SJSA1 (cell line): ENCODE results near the gene TSSK6. TPM values are rescaled to one million over a fixed set of nuclear protein-coding genes. Genes with fewer than 3 reads are reported as not detected.

Source experiments
- DNase-seq, 2 experiments: peaks; one replicate each; pipeline ENCODE4 v3.0.0-alpha.2; 2015 to 2020; ENCODE audit warnings: low spot score in 2 of 2, low read depth in 1 of 2
- H3K27ac ChIP-seq: fragments of 250-450 bp; sonication (Bioruptor Pico); 2 replicates; pipeline ENCODE4 v1.5.1; 2020; ENCODE audit warnings: mild to moderate bottlenecking, moderate library complexity
- H3K27me3 ChIP-seq: fragments of 250-450 bp; sonication (Bioruptor Pico); replicated peaks from 2 replicates; pipeline ENCODE4 v1.5.1; 2020; ENCODE audit warnings: mild to moderate bottlenecking, moderate library complexity
- H3K36me3 ChIP-seq: fragments of 250-450 bp; sonication (Bioruptor Pico); 2 replicates; pipeline ENCODE4 v1.5.1; 2020; ENCODE audit warnings: mild to moderate bottlenecking
- H3K4me1 ChIP-seq: fragments of 250-450 bp; sonication (Bioruptor Pico); replicated peaks from 2 replicates; pipeline ENCODE4 v1.6.1; 2021; ENCODE audit warnings: mild to moderate bottlenecking
- H3K4me3 ChIP-seq: fragments of 250-450 bp; sonication (Bioruptor Pico); 2 replicates; pipeline ENCODE4 v1.5.1; 2020; ENCODE audit warnings: mild to moderate bottlenecking
- H3K9me3 ChIP-seq: fragments of 250-450 bp; sonication (Bioruptor Pico); replicated peaks from 2 replicates; pipeline ENCODE4 v1.5.1; 2020; ENCODE audit warnings: mild to moderate bottlenecking
- total RNA-seq: library from RNA; depleted of rRNA; stranded (reverse); fragments of >200 nt; shearing (Covaris generic); gene quantifications from 2 replicates; pipeline ENCODE4 v1.2.3, GENCODE V29; 2014

Gene TSSK6
- total RNA-seq, 1 experiment from 2014 or later, result 0.74 TPM

DNA sequence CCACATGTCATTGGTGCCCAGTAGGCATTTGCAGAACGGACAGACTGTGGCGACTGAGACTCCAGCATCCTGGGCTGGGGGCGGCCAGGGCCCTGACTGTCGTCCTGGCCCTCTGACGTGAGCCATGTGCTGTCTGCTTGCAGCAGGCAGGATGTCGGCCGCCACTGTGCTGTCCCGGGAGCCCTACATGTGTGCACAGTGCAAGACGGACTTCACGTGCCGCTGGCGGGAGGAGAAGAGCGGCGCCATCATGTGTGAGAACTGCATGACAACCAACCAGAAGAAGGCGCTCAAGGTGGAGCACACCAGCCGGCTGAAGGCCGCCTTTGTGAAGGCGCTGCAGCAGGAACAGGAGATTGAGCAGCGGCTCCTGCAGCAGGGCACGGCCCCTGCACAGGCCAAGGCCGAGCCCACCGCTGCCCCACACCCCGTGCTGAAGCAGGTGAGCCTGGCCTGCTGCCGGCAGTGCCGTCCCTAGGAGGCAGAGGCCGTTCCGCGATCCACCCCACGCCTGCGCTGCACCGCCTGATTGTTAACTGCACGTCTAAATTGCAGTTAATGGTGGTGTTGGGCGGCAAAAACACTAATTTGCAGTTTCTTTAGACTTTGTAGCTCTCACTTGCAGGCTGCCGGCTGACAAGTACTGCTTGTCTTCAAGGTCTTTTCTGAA is 14.2 kb downstream of the TSSK6 start:
- H3K36me3 ChIP-seq, result peaks cover 98% of the 10 kb centered on the region

DNA sequence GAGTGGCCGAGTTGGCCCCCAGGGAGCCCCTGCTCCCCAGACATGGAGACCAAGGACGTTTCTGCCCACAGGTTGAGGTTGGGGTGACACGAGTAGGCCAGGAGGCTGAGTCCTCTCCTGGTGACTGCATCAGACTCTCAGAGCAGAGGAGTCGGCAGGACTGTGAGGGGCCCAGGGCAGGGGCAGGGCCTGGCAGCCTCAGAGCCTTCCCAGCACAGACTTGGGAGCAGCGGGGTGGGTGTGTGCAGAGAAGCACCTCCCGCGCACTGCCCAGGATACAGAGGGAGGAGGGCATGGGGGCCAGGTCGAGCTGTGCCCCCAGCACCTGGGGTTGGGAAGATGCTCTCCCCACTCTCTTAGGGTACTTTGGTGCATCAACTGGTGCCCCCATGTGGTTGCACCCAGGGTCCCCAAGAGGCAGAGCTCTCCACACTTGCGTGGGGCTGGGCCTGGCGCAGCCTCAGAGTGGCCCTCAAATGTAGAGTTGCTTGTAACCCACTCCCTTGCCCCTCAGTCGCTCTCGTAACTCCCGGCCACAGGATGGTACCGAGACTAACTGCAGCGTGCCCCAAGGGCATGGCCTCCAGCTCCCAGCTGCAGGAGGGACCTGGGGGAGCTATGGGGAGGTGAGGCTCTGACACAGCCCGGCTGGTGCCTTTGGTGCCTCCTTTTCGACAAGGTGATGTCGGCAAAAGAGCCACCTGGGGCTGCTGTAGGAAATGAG is 15.9 kb downstream of the TSSK6 start:
- DNase-seq, result no peak

More for the DNA sequence above, 14.2 kb downstream of the TSSK6 start:
- H3K9me3 ChIP-seq, result no peaks in the 10 kb centered on the region
- no peaks in the 10 kb centered on the region for H3K4me1 ChIP-seq
- DNase-seq, result no peak
- no peaks in the 10 kb centered on the region for H3K27me3 ChIP-seq
- H3K4me3 ChIP-seq, result no peak overlapping the region
- no peak overlapping the region for H3K27ac ChIP-seq

DNA sequence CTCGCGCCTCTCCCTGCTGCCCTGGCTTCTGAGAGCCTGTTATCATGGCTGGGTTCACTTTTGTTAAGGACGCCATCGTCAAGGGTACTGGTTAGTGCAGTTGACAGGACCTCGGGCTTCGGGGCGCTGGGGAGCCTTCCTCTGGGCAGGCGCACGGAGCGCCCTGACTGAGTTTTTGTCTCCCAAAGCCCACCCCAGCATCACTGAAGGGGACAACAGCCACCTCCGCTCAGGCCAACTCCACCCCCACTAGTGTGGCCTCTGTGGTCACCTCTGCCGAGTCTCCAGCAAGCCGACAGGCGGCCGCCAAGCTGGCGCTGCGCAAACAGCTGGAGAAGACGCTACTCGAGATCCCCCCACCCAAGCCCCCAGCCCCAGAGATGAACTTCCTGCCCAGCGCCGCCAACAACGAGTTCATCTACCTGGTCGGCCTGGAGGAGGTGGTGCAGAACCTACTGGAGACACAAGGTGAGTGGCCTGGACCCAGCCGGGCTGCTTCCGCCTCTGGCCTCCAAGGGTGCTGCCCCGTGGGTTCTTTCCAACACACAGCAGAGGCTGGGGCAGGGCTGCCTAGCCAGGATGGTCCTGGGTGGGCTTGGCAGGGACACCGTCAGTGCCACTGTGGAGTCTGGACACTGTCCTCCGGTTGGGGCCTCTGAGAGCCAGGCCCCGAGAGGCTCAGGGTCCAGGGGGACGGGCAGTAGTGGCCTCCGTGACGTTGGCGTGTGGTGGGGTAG is 16.9 kb downstream of the TSSK6 start:
- Histone ChIP-seq H3K4me1 (no peaks in the 10 kb centered on the region), H3K27me3 (no peaks in the 10 kb centered on the region), H3K36me3 (peaks cover 95% of the 10 kb centered on the region), H3K27ac (no peak overlapping the region), H3K4me3 (no peak overlapping the region), H3K9me3 (no peaks in the 10 kb centered on the region)
- no peak for DNase-seq

More for the DNA sequence above, 15.9 kb downstream of the TSSK6 start:
- Histone ChIP-seq H3K36me3 (peaks cover 97% of the 10 kb centered on the region), H3K9me3 (no peaks in the 10 kb centered on the region), H3K4me1 (no peaks in the 10 kb centered on the region), H3K27ac (no peak overlapping the region), H3K27me3 (no peaks in the 10 kb centered on the region), H3K4me3 (no peak overlapping the region)

DNA sequence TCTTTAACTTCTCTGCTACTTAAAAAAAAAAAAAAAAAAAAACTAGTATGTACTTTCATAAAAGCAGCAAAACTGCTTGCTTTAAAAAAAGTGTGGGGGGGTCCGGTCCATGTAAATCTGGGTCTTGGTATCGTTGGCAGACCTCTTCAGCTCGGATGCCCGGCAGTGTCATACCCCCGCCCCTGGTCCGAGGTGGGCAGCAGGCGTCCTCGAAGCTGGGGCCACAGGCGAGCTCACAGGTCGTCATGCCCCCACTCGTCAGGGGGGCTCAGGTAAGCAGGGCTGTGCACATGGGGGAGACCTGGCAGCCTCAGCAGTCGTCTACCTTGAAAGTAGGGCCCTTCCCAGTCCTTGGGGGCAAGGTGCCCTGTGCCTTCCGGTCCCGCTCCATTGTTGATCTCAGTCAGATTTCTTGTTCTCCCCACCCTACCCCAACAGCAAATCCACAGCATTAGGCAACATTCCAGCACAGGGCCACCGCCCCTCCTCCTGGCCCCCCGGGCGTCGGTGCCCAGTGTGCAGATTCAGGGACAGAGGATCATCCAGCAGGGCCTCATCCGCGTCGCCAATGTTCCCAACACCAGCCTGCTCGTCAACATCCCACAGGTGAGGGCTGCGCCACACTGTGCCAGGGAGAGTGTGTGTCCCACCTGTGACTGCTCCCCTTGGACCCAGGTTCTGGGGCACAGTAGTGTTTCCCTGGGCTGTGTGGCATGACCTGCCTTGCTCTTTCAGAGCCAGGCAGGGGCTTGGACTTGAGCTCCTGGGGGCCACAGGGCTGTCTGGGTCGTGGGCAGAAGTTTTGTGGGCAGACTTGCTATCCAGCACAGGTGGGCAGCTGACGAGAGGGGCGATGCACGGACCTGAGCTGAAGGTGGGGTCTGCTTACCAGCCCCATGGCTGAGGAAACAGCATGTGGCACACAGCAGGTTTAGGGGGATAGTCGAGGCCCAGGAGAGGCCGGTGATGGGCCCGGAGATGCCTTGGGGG is 19.4 kb downstream of the TSSK6 start:
- no peaks in the 10 kb centered on the region for H3K27me3 ChIP-seq
- no peak for DNase-seq
- no peaks in the 10 kb centered on the region for H3K9me3 ChIP-seq
- peaks cover 94% of the 10 kb centered on the region for H3K36me3 ChIP-seq
- no peak overlapping the region for H3K27ac ChIP-seq
- no peak overlapping the region for H3K4me3 ChIP-seq
- no peaks in the 10 kb centered on the region for H3K4me1 ChIP-seq

DNA sequence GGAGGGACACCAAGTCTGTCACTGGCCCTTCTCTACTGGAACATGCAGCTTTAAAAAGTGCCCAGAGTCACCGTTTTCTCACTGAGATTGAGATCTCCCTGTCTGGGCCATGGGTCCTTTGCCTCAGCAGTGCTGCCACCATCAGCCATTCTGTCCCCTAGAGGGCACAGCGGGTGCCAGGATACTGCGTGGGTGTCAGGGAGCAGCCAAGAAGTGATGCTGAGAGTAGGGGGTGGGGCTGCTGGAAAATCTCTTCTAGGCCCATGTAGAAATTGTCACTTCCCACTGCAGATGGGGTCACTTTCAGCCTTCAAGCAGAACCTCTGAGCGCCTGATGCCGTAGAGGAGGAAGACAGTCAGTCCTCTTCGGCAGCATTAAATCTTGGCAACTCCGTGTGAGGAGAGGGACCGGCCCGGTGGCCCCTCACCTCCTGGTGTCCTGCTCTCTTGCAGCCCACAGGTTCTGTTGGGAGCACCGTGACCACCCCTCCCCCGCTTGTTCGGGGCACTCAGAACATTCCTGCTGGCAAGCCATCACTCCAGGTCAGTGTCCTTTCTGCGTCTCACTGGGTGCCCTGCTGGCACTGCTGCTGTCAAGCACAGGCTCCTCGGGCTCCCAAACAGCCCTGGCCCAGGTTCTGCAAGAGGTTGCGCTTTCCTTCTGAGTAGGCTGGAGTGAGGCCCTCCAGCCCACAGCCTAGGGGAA is 21.4 kb downstream of the TSSK6 start:
- Histone ChIP-seq H3K36me3 (peaks cover 82% of the 10 kb centered on the region), H3K27ac (no peak overlapping the region), H3K27me3 (no peaks in the 10 kb centered on the region), H3K9me3 (no peaks in the 10 kb centered on the region), H3K4me3 (no peak overlapping the region), H3K4me1 (peaks cover 9% of the 10 kb centered on the region)
- no peak for DNase-seq

DNA sequence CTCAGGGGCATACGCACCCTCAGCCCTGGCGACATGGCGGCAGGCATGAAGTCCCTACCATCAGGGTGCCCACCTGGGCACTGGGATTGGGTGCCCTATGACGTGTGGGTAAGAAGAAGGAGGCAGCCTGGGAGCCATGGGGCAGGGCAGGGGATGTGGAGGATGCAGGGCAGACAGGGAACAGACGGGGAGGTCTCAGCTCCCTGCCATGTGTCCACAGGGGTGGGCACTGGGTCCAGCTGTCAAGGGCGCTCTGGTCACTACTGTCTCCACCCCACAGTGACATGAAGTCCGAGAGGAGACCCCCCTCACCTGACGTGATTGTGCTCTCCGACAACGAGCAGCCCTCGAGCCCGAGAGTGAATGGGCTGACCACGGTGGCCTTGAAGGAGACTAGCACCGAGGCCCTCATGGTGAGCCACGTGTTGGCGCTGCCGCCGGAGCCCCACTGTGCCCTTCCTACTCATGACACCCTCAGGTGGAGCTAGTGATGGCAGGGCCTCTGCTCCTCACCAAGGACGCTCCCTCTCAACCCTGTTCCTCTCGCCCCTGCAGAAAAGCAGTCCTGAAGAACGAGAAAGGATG is 23.2 kb downstream of the TSSK6 start:
- peaks cover 14% of the 10 kb centered on the region for H3K4me1 ChIP-seq
- no peak for DNase-seq
- peaks cover 63% of the 10 kb centered on the region for H3K36me3 ChIP-seq
- H3K4me3 ChIP-seq, result no peak overlapping the region
- no peak overlapping the region for H3K27ac ChIP-seq
- H3K9me3 ChIP-seq, result no peaks in the 10 kb centered on the region
- no peaks in the 10 kb centered on the region for H3K27me3 ChIP-seq

DNA sequence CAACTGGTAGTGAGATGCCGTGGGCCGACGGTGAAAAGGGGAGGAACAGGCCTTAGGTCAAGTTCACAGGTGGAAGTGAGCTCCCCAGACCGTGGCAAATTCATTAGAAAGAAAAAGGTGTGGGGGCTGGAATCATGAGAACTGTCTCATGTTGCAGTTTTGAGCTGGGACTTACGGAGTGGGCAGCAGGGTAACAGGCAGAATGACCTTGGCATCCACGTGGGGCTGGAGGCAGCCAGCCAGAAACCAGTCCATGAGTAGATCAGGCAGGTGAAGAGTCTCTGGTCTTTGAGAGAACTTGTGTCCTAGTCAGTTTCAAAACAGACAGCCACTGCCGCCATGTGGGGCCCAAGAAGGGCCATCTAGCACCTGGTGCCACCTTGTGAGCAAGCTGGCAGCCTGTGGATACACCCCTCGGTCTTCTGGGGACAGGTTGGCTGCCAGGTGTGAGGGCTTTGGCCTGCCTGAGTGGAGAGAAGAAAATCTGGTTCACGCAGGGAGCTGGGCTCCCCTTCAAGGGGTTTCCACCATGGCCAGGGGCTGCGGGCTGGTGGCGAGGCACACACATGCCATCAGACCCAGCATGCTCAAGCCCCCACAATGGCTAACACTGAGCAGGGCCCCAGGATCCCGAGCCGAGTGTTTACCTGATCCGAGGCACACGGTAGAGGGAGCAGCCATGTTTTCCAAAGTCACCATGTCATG is 23.9 kb downstream of the TSSK6 start:
- H3K27me3 ChIP-seq, result no peaks in the 10 kb centered on the region
- H3K9me3 ChIP-seq, result no peaks in the 10 kb centered on the region
- peaks cover 56% of the 10 kb centered on the region for H3K36me3 ChIP-seq
- no peak overlapping the region for H3K4me3 ChIP-seq
- no peak overlapping the region for H3K27ac ChIP-seq
- peaks cover 14% of the 10 kb centered on the region for H3K4me1 ChIP-seq
- DNase-seq, result no peak

DNA sequence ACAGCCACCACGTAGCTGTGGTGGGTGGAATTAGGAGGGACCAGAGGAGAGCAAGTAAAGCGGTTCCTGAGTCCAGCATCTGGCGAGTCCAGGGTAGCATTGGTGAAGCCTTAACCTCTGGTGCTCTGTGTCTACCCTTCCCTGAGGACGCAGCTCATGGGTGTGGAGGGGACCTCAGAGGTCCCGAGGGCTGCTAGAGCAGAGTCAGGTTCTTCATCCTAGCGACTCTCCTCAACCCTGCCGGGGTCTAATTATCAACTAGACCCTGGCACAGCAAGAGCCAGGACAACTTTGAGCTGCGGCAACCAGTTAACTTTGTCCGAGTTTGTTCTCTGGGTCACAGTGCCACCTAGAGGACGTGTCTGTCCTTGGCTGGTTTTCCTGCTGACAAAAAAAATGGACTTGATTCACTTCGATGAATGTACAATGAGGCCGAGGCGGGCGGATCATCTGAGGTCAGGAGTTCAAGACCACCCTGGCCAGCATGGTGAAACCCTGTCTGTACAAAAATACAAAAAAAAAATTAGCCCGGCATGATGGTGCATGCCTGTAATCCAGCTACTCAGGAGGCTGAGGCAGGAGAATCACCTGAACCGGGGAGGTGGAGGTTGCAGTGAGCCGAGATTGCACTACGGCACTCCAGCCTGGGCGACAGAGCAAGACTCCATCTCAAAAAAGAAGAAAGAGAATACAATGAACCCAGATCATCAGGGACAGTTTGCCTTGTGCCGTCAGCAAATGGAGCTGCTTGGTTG is 25.0 kb downstream of the TSSK6 start:
- Histone ChIP-seq H3K4me3 (no peak overlapping the region), H3K27me3 (no peaks in the 10 kb centered on the region), H3K36me3 (peaks cover 47% of the 10 kb centered on the region), H3K27ac (no peak overlapping the region), H3K9me3 (no peaks in the 10 kb centered on the region), H3K4me1 (peaks cover 14% of the 10 kb centered on the region)
- DNase-seq, result peak; percentile 59 to 78

DNA sequence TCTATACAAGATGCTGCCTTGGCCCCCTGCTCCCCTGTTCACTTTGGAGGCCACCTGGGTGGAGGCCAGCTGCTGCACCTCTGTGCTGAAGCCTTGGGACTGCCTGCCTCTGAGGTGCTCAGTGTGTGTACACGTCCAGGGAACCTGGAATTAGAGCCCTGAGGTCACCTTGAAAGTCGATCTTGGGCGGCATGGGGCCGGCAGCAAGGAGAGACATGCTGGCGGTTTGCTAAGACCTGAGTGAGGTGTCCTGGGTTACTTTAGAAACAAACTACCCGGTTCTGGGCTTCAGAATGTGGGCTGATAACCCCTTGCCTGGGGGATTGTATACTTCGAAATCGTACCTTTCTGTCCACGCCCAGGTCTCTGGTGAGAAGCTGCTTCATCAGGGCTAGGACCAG is 25.5 kb downstream of the TSSK6 start:
- no peak overlapping the region; the same call in 1 of the 2 replicates for H3K27ac ChIP-seq
- no peak overlapping the region for H3K4me3 ChIP-seq
- DNase-seq, result no peak
- no peaks in the 10 kb centered on the region for H3K9me3 ChIP-seq
- H3K27me3 ChIP-seq, result no peaks in the 10 kb centered on the region
- peaks cover 43% of the 10 kb centered on the region for H3K36me3 ChIP-seq
- H3K4me1 ChIP-seq, result peaks cover 14% of the 10 kb centered on the region

DNA sequence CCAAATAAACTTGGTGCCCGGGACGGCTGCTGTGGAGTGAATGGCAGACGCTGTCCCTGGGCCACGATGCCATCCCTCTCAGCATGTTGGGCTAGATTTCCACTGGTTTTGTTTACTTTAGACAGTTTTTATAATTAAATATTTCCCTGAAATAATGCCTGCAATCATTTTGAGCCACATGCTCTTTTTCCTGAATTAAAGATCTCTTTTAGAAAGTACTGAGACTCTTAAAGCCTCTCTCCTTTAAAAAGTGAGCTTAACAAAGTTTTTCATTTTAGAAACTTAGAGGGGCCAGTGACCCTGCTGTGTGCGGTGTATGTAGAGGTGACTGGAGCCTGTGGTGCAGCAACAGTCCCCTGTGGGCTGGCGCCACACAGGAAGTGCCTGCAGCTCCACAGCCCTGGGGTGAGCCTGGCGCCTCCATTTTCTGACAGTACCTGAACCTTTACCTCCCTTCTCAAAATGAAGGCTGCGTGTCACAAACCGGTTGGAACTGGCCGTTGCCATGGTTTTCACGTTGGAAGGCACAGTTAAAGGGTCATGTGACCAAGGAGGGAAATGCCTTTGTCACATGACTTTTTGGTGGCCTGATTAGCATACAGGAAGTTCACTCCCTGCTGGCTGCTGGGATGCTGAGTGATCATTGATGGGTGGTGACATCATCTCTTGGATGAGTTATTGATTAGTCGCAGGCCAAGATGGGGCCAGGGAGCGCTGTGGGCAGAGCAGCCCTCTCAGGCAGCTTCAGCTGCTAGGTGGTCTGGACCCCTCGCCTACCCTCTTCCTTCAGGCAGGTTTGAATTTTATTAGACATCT is 26.3 kb downstream of the TSSK6 start:
- Histone ChIP-seq H3K4me3 (no peak overlapping the region), H3K27me3 (no peaks in the 10 kb centered on the region), H3K9me3 (no peaks in the 10 kb centered on the region), H3K27ac (peak overlapping the region; percentile 30), H3K4me1 (peaks cover 14% of the 10 kb centered on the region), H3K36me3 (peaks cover 35% of the 10 kb centered on the region)
- peak; percentile 45 to 63 for DNase-seq
